ENCODE data around the gene SNCG.
"Not testable (repeated sequence)": the region's sequence is repeated elsewhere in the genome, so short reads cannot be mapped to it uniquely, and the experiment has no call there.

The SNCG gene

DNA sequence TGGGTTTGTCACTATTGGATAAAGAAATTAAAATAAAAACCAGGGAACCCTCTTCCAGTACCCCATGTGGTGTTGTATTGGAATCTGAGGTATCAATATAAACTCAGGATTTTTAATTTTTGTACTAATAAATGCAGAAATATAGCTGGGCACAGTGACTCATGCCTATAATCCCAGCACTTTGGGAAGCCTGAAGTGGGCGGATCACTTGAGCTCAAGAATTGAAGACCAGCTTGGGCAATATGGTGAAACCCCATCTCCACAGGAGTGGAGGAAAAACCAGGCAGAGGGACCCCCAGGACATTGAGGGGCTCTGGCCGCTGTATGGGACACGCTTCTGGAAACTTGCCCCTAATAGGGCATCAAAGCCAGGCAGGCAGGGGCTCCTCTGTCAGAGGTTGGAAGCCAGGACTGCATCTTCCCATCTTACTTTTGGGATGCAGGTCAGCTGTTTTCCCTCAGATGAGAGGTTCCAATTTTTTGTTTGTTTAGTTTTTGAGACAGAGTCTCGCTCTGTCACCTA lies 21.0 kb downstream of the SNCG start:
- no peak for DNase-seq

DNA sequence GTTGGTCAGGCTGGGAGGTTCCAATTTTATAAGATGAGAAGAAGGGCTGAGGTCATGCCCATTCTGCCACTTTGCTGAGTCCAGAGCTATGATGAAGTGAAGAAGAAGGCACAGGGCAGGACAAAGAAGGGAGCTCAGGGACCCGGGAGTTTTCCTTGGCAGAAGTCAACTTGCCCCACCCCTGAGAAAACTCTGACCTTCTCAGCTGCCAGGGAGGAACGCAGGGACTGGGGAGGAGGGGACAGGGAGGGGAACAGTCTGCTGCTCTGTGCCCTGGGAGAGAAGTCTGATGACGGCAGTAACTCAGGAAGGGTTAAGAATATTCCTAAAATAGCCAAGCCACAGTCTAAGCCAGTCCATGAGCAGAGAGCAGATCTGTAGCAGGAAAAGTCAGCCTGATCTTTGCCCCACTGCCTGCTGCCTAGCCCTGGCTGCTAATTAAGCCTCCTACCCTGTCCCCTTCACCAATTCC lies 21.6 kb downstream of the SNCG start:
- no peak for DNase-seq

DNA sequence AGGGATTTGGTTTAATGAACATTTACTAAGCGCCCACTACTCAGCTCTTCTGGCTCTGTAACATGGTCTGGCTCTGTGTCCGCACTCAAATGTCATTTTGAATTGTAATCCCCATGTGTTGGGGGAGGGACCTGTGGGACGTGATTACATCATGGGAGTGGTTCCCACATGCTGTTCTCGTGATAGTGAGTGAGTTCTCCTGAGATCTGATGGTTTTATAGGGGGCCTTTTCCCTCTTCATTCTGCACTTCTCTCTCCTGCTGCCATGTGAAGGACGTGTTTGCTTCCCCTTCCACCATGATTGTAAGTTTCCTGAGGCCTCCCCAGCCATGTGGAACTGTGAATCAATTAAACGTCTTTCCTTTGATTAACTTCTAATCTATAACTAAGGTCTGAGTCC lies 22.6 kb downstream of the SNCG start:
- not testable (repeated sequence) for DNase-seq

DNA sequence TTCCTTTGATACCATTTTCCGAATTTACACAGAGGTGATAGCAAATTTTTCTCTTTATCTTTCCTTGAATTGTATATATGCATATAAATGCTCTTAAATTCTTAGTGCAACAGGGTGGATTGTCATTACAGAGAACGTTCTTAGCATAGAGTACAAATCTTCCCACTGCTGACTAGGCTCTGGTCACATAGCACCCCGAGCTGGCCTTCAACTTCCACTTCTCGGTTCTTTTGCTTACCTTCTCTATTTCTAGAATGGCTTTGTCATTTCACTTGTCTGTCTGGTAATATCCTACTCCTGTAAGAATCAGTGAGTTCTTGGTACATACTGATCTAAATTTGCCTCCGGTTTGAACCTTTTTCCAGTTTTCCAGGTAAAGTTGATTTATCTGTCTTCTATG lies 23.3 kb downstream of the SNCG start:
- DNase-seq: no peak

DNA sequence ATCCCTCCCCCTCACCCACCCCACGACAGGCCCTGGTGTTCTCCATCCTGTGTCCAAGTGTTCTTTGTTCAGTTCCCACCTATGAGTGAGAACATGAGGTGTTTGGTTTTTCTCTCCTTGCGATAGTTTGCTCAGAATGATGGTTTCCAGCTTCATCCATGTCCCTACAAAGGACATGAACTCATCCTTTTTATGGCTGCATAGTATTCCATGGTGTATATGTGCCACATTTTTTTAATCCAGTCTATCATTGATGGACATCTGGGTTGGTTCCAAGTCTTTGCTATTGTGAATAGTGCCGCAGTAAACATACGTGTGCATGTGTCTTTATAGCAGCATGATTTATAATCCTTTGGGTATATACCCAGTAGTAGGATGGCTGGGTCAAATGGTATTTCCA lies 26.1 kb downstream of the SNCG start:
- DNase-seq: not testable (repeated sequence)

DNA sequence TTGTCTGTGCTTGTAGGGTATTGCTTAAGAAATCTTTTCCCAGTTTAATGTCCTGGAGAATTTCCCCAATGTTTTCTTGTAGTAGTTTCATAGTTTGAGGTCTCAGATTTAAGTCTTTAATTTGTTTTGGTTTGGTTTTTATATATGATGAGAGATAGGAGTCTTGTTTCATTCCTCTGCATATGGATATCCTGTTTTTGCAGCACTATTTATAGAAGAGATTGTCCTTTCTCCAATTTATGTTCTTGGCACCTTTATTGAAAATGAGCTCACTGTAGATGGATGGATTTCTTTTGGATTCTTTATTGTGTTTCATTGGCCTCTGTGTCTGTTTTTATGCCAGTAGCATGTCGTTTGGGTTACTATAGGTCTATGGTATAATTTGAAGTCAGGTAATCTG lies 30.1 kb downstream of the SNCG start:
- no peak for DNase-seq

DNA sequence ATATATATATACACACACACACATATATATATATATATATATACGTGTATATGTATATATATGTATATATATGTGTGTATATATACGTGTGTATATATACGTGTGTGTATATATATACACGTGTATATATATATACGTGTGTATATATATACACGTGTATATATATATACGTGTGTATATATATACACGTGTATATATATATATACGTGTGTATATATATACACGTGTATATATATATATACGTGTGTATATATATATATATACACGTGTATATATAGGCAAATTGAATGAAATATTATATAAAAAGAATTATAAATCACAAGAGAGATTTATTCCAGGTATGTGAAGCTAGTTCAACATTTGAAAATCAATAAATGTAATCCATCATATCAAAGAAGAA lies 33.0 kb downstream of the SNCG start:
- not testable (repeated sequence) for DNase-seq

DNA sequence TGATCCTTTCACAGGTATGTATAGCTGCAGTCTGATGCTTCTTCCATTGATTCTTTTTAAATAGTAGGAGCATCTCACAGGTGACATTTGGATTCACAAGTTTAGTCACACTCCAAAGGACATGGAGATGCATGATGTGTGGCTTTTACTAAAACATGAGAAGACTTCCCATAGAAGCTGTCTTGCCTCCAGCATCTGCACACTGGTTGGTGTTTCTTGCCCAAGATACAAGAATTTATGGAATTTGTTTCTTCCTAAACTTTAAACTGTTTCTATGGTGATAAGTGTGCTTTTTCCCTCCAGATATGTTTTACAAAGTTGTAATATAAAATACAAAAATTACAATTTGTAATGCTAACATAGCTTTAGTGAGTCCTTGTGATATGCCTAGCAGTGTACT lies 34.1 kb downstream of the SNCG start:
- no peak for DNase-seq

DNA sequence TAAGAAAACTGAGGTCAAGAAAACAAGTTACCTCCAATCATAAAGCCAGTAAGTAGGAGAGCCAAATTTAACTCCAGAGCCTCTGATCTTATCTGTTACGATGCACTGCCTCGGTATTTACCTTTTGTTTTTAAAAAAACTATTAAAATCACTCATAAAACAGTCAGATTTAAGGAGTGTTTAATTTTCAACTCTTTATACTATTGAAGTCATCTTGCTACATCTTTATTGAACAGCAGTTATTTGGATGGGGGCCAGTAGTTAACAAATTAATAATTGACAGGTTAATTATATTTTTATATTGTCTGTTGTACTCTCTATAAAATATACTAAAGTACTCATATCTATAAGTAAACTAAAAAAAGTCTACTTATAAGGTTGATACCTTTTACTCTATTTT lies 34.5 kb downstream of the SNCG start:
- DNase-seq: no peak

DNA sequence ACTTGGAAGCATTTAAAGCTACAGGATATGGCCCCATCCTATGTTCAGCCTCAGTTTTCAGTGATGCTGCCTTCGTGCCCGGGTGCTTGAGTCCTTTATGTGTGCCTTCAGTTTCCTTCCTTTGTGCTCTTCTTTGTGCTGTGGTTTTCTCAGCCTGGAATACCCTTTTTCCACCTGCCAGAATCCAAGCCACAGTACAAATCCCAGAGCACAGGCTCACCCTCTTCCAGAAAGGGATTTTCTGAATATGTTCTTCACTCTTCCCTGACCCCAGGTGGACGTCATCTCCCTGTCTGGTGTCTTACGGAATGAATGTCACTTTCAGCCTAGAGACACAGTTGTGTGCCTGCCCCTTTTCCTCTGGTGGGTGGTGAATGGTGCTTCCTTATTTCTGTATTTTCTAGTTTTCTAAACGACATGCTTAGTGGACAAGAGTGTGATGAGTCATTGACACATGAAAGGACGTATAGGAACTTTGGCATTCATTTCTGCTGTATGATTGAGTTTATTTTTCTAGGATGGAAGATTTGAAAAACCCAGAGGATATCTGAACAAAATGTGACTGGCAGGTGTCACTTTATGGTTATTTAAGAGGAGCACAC lies 41.5 kb downstream of the SNCG start:
- not testable (repeated sequence) for DNase-seq

DNA sequence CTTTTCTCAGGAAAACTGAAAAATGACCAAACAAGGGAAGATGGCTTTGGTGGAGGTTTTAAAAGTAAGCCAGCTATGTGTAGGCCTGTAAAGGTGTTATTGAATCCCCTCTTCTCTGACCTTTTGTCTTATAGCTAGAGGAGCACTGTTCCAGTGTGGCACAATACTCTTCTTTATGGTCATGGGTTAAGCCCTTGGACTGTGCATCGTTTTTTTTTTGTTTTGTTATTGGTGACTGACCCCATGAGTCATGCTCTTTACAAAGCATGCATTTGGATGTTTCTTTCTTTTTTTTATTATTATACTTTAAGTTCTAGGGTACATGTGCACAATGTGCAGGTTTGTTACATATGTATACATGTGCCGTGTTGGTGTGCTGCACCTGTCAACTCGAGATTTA lies 42.1 kb downstream of the SNCG start:
- no peak for DNase-seq

DNA sequence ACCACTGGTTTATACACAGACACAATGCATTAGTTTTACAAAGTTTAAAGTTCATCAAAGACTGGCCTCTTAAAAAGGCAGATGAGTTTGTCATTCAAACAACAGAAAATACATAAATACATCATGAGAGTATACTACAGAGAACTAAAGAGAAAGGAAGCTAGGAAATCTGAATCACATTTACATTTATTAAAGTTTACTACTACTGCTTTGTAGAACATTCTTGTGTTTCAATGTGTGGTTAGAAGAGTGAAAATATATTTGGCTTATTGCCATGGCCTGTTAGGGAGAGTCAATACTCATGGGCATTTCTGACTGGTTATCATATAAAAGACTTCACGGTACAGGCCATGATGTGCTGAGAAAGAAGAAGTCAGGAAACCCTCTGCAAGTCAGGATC lies 48.7 kb downstream of the SNCG start:
- not testable (repeated sequence) for DNase-seq

DNA sequence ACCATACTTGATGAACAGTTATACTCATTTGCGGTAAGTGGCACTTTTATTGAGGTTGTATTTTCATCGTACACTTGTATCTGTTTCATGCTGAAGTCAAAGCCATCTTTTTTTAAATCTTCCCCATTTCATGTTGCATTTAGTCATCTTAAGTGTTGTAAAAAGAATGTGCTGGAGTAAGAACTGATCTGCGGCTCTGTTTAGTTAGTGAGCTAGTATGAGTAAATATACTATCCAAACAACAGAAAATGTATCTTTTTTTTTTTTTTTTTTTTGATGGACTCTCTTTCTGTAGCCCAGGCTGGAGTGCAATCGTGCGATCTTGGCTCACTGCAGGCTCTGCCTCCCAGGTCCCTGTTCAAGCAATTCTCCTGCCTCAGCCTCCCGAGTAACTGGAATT lies 49.3 kb downstream of the SNCG start:
- not testable (repeated sequence) for DNase-seq

DNA sequence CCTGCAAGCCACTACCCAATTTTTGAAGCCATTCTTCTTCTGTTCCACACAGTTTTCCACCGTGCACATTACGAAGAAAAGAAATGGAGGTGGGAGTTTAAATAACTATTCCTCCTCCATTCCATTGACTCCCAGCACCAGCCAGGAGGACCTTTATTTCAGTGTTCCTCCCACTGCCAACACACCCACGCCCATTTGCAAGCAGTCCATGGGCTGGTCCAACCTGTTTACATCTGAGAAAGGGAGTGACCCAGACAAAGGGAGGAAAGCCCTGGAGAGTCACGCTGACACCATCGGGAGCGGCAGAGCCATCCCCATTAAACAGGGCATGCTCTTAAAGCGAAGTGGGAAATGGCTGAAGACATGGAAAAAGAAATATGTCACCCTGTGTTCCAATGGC lies 49.9 kb downstream of the SNCG start:
- DNase-seq: not testable (repeated sequence)

DNA sequence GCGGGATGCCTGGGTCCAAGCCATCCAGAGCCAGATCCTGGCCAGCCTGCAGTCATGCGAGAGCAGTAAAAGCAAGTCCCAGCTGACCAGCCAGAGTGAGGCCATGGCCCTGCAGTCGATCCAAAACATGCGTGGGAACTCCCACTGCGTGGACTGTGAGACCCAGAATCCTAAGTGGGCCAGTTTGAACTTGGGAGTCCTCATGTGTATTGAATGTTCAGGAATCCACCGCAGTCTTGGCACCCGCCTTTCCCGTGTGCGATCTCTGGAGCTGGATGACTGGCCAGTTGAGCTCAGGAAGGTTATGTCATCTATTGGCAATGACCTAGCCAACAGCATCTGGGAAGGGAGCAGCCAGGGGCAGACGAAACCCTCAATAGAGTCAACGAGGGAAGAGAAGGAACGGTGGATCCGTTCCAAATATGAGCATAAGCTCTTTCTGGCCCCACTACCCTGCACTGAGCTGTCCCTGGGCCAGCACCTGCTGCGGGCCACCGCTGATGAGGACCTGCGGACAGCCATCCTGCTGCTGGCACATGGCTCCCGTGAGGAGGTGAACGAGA lies 50.8 kb downstream of the SNCG start:
- DNase-seq: not testable (repeated sequence)
